Activated T-helper 2 cell treated with anti-CD3 and anti-CD28 coated beads, Interferon-gamma antibody, Interleukin-2, Interleukin-4, amounts not matched to agents 10 μg/mL and 5 μg/mL and 100 μg/mL, durations not matched to agents 14 hours and 24 hours and 36 hours (primary cell): ENCODE data around the gene USP26. TPM values are rescaled to one million over a fixed set of nuclear protein-coding genes. Genes with fewer than 3 reads are reported as not detected.
"Not testable (repeated sequence)": the region's sequence is repeated elsewhere in the genome, so short reads cannot be mapped to it uniquely, and the experiment has no call there.

ENCODE experiments used
- DNase-seq: peaks from one replicate; pipeline ENCODE4 v3.0.0; 2021; ENCODE audit warnings: low spot score
- H3K27ac Mint-ChIP-seq: one replicate; pipeline ENCODE4 v1.8.0; 2021; ENCODE audit warnings: mixed read lengths
- H3K27me3 Mint-ChIP-seq: one replicate; pipeline ENCODE4 v1.8.0; 2021; ENCODE audit warnings: low read depth, mixed read lengths
- H3K36me3 Mint-ChIP-seq: one replicate; pipeline ENCODE4 v1.8.0; 2021; ENCODE audit warnings: low read depth, mixed read lengths
- H3K4me1 Mint-ChIP-seq: one replicate; pipeline ENCODE4 v1.8.0; 2021; ENCODE audit warnings: low read depth, mixed read lengths
- H3K4me3 Mint-ChIP-seq: one replicate; pipeline ENCODE4 v1.8.0; 2021; ENCODE audit warnings: low read depth, mild to moderate bottlenecking, moderate library complexity, mixed read lengths
- H3K9me3 Mint-ChIP-seq: one replicate; pipeline ENCODE4 v1.8.0; 2021; ENCODE audit warnings: mixed read lengths
- intact Hi-C: fragments of 100-400 bp; cut with micrococcal nuclease; formaldehyde crosslinking; loops from one replicate; pipeline ENCODE4 v1.15.1; 2023
- total RNA-seq: library from RNA; stranded (reverse); gene quantifications from 2 replicates; pipeline ENCODE4 v1.2.3, GENCODE V29; 2022

The USP26 gene, protein sequence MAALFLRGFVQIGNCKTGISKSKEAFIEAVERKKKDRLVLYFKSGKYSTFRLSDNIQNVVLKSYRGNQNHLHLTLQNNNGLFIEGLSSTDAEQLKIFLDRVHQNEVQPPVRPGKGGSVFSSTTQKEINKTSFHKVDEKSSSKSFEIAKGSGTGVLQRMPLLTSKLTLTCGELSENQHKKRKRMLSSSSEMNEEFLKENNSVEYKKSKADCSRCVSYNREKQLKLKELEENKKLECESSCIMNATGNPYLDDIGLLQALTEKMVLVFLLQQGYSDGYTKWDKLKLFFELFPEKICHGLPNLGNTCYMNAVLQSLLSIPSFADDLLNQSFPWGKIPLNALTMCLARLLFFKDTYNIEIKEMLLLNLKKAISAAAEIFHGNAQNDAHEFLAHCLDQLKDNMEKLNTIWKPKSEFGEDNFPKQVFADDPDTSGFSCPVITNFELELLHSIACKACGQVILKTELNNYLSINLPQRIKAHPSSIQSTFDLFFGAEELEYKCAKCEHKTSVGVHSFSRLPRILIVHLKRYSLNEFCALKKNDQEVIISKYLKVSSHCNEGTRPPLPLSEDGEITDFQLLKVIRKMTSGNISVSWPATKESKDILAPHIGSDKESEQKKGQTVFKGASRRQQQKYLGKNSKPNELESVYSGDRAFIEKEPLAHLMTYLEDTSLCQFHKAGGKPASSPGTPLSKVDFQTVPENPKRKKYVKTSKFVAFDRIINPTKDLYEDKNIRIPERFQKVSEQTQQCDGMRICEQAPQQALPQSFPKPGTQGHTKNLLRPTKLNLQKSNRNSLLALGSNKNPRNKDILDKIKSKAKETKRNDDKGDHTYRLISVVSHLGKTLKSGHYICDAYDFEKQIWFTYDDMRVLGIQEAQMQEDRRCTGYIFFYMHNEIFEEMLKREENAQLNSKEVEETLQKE
- total RNA-seq, result not detected in 2 replicates

DNA sequence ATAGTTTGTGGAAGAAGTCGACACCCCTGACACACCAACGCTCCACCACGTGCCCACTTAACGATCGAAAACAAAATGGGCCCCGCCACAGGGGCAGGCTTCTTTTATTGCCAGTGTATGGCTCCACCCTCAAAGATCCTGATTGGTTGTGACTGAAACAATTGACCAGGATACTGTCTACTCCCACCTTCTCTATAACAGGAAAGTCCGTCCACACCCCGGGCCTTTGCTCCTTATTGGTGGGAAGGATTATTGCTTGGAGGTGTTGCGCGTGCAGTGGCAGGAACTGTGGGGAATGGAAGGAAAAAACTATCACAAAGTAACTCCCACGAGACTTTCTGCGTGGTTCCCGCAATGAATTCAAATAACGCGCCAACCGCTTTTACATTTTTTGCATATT is at the start of gene USP26:
TSS of gene USP26 (minus strand) at position 79 of the 400 bp plus-strand sequence. CDS start 68,889 bp downstream, outside the sequence.
- Mint-ChIP-seq H3K4me3 (no peak within 1 kb of the TSS), H3K27ac (no peak within 1 kb of the TSS), H3K4me1 (no peaks in the 10 kb centered on the region), H3K36me3 (no peaks in the 10 kb centered on the region), H3K27me3 (no peaks in the 10 kb centered on the region), H3K9me3 (no peaks in the 10 kb centered on the region)
- DNase-seq, result no peak
- intact Hi-C loops, result no loop called here

DNA sequence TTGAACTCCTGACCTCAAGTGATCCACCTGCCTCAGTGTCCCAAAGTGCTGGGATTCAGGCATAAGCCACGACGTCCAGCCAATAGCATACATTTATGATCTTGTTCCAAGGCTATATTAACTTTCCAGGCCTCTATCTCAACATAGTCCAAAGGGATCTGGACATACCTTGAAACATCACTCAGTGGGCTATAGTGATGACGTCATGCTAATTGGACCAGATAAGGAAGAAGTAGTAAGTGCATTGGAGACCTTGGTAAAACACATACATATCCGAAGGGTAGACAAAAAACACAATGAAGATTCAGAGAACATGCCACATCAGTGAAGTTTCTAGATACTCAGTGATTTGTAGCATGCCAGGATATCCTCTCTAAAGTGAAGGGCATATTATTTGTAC is 37.4 kb upstream of the USP26 start:
- no peaks in the 10 kb centered on the region for H3K9me3 Mint-ChIP-seq
- DNase-seq, result no peak
- intact Hi-C loops, result no loop called here
- H3K4me1 Mint-ChIP-seq, result no peaks in the 10 kb centered on the region
- H3K4me3 Mint-ChIP-seq, result no peak overlapping the region
- no peak overlapping the region for H3K27ac Mint-ChIP-seq
- no peaks in the 10 kb centered on the region for H3K27me3 Mint-ChIP-seq
- no peaks in the 10 kb centered on the region for H3K36me3 Mint-ChIP-seq

DNA sequence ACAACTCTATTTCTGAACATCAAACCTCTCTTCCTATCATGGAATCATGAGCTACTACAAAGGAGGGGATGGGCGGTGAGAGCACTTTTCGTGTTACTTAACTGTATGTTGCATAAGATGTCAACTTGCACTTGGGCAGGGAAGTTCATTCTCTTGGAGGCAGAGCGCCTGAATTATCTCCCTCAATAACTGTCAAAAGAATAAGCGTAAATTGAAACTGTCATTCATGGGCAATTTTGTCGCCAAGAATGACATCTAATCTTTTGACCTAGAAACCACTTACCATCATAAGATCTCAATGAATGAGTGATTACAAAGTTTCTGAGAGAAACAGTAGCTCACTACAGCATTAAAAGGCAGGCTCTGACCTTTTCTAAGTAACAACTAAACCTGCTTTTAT is 23.5 kb upstream of the USP26 start:
- no peaks in the 10 kb centered on the region for H3K4me1 Mint-ChIP-seq
- intact Hi-C loops, result no loop called here
- H3K4me3 Mint-ChIP-seq, result no peak overlapping the region
- no peak for DNase-seq
- H3K27me3 Mint-ChIP-seq, result no peaks in the 10 kb centered on the region
- no peak overlapping the region for H3K27ac Mint-ChIP-seq
- no peaks in the 10 kb centered on the region for H3K36me3 Mint-ChIP-seq
- no peaks in the 10 kb centered on the region for H3K9me3 Mint-ChIP-seq

DNA sequence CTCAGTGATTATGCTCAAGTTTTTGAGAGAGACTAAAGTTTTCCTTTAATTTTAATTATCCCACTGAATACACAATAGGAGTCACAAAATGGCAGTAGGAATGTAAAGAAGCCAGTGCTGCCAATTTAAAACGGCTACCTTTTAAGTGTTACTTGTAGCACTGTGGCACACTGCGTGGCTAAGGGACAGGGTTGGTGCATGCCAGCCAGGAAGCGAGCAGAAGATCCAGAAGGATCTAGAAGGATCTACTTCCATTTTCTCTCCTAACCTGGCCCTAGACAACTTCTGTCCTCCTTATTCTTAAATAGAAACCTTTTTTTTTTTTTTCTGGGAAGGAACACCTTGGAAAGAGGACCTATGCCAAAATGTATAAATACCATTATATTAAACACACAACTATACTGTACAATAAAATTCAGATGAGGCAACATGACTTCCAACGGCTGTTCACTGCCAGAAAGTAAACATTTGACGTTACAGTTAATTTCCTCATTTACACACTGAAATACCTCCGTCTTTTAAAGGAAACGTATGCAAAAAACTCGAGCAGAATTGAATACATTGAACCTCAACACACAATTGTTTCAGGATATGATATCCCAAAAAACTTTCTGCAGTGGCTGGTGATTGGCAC is 2.7 kb downstream of the USP26 start:
- Mint-ChIP-seq H3K27me3 (no peaks in the 10 kb centered on the region), H3K36me3 (no peaks in the 10 kb centered on the region), H3K9me3 (no peaks in the 10 kb centered on the region), H3K4me3 (no peak overlapping the region), H3K4me1 (no peaks in the 10 kb centered on the region), H3K27ac (no peak overlapping the region)
- intact Hi-C loops, result no loop called here
- DNase-seq, result no peak

DNA sequence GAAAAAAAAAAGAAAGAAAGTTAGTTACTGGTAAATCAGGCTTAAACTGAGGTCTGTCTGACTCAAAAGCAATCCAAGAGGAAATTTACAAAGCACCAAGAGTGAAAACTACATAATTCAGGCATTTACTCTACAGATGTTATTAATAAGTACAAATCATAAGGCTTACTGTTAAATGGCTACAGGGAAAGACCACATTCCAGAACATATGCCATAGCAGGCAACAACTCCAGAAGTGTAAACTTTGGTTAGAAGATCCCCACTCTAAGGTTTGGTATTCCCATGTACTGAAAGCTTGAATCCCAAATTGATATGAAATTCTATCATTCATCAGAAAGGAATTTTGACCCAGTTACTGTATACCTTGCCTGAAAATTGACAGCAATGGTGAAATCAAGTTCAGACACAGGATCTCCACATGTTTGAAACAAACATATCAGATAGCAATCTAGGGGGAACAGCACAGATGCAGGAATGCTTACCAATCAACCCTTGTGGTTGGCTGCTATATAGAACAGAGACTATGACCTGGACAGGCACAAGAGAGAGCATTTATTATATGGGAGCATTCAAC is 6.6 kb downstream of the USP26 start:
- H3K9me3 Mint-ChIP-seq, result no peaks in the 10 kb centered on the region
- H3K4me1 Mint-ChIP-seq, result no peaks in the 10 kb centered on the region
- intact Hi-C loops, result no loop called here
- no peak overlapping the region for H3K27ac Mint-ChIP-seq
- DNase-seq, result no peak
- H3K27me3 Mint-ChIP-seq, result no peaks in the 10 kb centered on the region
- no peaks in the 10 kb centered on the region for H3K36me3 Mint-ChIP-seq
- H3K4me3 Mint-ChIP-seq, result no peak overlapping the region

DNA sequence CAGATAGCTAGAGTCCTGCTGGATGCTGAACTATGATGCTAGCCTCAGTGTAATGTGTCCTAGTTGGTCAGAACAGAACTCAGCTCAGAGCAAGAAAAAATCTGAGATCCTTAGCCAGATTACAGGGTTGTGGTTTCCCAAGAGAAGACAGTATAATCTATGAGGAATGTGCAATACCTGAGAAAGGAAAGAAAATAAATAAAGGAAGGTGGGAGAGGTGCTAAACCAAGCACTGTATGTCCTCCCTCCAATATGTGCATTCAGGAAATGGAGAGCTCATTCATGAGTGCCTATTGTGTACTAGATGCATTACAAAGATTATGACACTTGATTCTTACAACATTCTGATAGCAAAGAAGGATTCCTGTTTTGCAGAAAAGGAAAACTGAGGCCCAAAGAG is 7.5 kb downstream of the USP26 start:
- Mint-ChIP-seq H3K27me3 (no peaks in the 10 kb centered on the region), H3K27ac (no peak overlapping the region), H3K4me1 (no peaks in the 10 kb centered on the region), H3K9me3 (no peaks in the 10 kb centered on the region), H3K36me3 (no peaks in the 10 kb centered on the region), H3K4me3 (no peak overlapping the region)
- DNase-seq, result no peak
- intact Hi-C loops, result no loop called here

DNA sequence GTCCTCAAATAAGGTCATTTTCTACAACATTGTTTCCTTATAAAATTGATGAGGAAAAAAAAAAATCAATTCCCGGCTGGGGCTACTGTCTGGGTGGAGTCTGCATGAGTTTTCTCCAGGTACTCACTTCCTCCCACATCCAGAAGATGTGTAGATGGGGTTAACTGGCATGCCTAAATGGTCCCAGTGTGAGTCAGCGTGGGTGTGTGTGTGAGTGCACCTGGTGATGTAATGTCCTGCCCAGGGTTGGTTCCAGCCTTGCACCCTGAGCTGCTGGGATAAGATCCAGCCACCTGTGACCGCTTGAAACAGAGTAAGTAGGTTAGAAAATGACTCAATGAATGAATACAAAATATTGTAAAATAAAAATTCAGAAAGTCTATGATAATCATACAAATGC is 11.1 kb downstream of the USP26 start:
- intact Hi-C loops, result no loop called here
- DNase-seq, result no peak
- no peak overlapping the region for H3K4me3 Mint-ChIP-seq
- no peaks in the 10 kb centered on the region for H3K9me3 Mint-ChIP-seq
- H3K27ac Mint-ChIP-seq, result no peak overlapping the region
- H3K4me1 Mint-ChIP-seq, result no peaks in the 10 kb centered on the region
- no peaks in the 10 kb centered on the region for H3K36me3 Mint-ChIP-seq
- no peaks in the 10 kb centered on the region for H3K27me3 Mint-ChIP-seq

DNA sequence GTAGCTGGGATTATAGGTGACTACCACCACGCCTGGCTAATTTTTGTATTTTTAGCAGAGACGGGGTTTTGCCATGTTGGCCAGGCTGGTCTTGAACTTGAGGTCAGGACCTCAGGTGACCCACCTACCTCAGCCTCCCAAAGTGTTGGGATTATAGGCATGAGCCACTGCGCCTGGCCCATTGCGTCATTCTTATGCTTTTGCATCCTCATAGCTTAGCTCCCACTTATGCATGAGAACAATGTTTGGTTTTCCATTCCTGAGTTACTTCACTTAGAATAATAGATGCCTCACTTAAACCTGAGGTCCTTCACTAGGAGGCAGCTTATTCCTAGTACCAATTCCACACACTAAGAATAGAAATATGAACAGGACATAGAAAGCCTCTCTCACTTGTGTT is 11.9 kb downstream of the USP26 start:
- H3K4me1 Mint-ChIP-seq, intact Hi-C loops, DNase-seq, H3K9me3 Mint-ChIP-seq, H3K27ac Mint-ChIP-seq, H3K36me3 Mint-ChIP-seq, H3K27me3 Mint-ChIP-seq, H3K4me3 Mint-ChIP-seq: not testable (repeated sequence)

DNA sequence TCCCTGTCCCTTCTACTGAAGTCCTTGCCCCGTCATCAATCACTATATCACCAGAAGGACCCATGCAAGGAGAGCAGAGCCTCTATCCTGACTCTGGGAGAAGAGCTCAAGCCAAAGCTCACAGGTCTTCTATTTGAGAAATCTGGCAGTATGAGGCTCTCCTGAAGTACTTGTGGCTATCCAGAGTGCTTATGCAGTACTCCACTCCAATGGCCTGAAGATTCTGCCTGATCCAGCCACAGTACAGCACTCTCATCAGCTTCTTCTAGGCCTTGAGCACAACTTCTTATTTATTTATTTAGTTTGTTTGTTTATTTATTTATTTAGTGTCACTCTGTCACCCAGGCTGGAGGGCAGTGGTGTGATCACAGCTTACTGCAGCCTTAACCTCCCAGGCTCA is 13.0 kb downstream of the USP26 start:
- intact Hi-C loops, result no loop called here
- Mint-ChIP-seq H3K27ac (no peak overlapping the region), H3K36me3 (no peaks in the 10 kb centered on the region), H3K9me3 (no peaks in the 10 kb centered on the region), H3K4me1 (no peaks in the 10 kb centered on the region), H3K27me3 (no peaks in the 10 kb centered on the region), H3K4me3 (no peak overlapping the region)
- no peak for DNase-seq

DNA sequence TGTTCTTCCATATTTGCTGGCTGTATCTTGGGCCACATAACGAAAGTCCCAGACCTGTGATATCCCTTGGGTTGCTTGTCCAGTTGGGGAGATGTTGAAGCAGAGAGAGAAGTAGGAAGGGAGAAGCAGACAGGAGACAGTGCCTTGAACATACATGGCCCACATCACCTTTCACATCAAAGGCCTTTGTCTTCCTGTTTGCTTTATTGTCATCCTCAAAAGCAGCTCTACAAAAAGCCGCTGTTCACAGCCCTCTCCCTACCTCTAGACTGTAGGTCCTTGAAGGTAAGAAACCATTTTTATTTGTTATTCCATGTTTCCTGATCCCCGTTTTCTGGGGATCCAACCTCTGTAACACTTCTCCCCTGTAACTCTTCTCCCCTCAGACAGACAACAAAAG is 14.9 kb downstream of the USP26 start:
- H3K27me3 Mint-ChIP-seq, result no peaks in the 10 kb centered on the region
- no peak for DNase-seq
- intact Hi-C loops, result no loop called here
- H3K9me3 Mint-ChIP-seq, result no peaks in the 10 kb centered on the region
- no peaks in the 10 kb centered on the region for H3K36me3 Mint-ChIP-seq
- H3K4me1 Mint-ChIP-seq, result no peaks in the 10 kb centered on the region
- no peak overlapping the region for H3K27ac Mint-ChIP-seq
- H3K4me3 Mint-ChIP-seq, result no peak overlapping the region

DNA sequence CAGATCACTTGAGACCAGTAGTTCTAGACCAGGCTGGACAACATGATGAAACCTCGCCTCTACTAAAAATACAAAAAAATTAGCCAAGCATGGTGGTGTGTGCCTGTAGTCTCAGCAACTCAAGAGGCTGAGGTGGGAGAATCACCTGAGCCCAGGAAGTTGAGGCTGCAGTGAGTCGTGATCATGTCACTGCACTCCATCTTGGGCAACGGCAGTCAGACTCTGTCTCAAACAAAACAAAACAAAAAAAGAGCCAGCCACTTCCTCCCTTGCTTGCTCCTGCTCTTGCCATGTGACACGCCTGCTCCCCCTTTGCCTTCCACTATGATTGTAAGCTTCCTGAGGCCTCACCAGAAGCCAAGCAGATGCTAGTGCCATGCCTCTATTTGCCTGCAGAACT is 19.1 kb downstream of the USP26 start:
- H3K27ac Mint-ChIP-seq, H3K4me3 Mint-ChIP-seq, intact Hi-C loops, H3K4me1 Mint-ChIP-seq, H3K27me3 Mint-ChIP-seq, H3K36me3 Mint-ChIP-seq, DNase-seq, H3K9me3 Mint-ChIP-seq: not testable (repeated sequence)

DNA sequence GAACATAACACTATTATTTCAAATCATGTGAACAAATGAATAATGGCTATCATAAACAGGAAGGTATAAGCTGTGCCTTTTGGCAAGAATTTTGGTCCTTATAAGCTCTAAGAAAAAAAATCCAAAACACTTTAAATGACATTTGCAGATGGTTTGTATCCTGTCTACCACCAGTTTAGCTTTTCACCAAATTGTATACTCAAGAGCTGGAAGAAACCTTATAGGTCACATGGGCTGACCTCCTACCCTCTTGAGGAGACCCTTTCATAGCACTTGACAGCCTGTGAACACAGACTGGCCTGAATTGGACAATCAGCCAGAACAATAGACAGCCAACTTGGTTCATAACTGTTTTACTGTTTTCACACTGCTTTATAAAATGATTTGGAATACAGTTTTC is 24.3 kb downstream of the USP26 start:
- intact Hi-C loops, result no loop called here
- Mint-ChIP-seq H3K4me3 (no peak overlapping the region), H3K27ac (no peak overlapping the region), H3K27me3 (no peaks in the 10 kb centered on the region), H3K36me3 (no peaks in the 10 kb centered on the region), H3K9me3 (no peaks in the 10 kb centered on the region), H3K4me1 (no peaks in the 10 kb centered on the region)
- DNase-seq, result no peak
